H1 (cell line): ENCODE measurements around the gene G2E3. TPM values are rescaled to one million over a fixed set of nuclear protein-coding genes. Genes with fewer than 3 reads are reported as not detected.

Source experiments
- CEBPB ChIP-seq: IDR thresholded peaks from 2 replicates; pipeline ENCODE4 v1.6.1; 2012; ENCODE audit warnings: low read depth, low read length
- CHD7 ChIP-seq: fragments of 300-600 bp; sonication (generic); IDR thresholded peaks from 2 replicates; pipeline ENCODE4 v1.7.1; 2012; ENCODE audit warnings: low read length, moderate library complexity, mild to moderate bottlenecking, inconsistent platforms; ENCODE audit not compliant: insufficient replicate concordance
- CREB1 ChIP-seq: IDR thresholded peaks from 2 replicates; pipeline ENCODE4 v1.6.1; 2012; ENCODE audit warnings: inconsistent platforms
- CTBP2 ChIP-seq: IDR thresholded peaks from 2 replicates; pipeline ENCODE4 v1.7.0; 2011; ENCODE audit warnings: borderline replicate concordance, mild to moderate bottlenecking, moderate library complexity, mixed read lengths, low read length; ENCODE audit not compliant: insufficient read depth, insufficient read length
- GTF2F1 ChIP-seq: IDR thresholded peaks from 2 replicates; pipeline ENCODE4 v1.6.1; 2012; ENCODE audit warnings: low read depth, low read length, improper control_type of control experiment, borderline replicate concordance
- PHF8 ChIP-seq: fragments of 200-600 bp; sonication (generic); conservative IDR thresholded peaks from 2 replicates; pipeline ENCODE4 v1.7.1; 2012; ENCODE audit warnings: low read depth, mild to moderate bottlenecking, inconsistent platforms, low read length, moderate library complexity
- RXRA ChIP-seq: IDR thresholded peaks from 2 replicates; pipeline ENCODE4 v1.6.1; 2011; ENCODE audit warnings: low read depth, mild to moderate bottlenecking, low read length, moderate library complexity; ENCODE audit not compliant: insufficient read depth
- SAP30 ChIP-seq: fragments of 300-600 bp; sonication (generic); IDR thresholded peaks from 2 replicates; pipeline ENCODE4 v1.7.1; 2012; ENCODE audit warnings: low read length, moderate library complexity, mild to moderate bottlenecking, inconsistent platforms; ENCODE audit not compliant: insufficient read depth, insufficient replicate concordance
- TAF7 ChIP-seq: optimal IDR thresholded peaks from 2 replicates; pipeline ENCODE3; 2011; ENCODE audit warnings: low read depth, mild to moderate bottlenecking, inconsistent platforms, low read length, moderate library complexity, borderline replicate concordance
- TCF12 ChIP-seq: IDR thresholded peaks from 2 replicates; pipeline ENCODE4 v1.6.1; 2011; ENCODE audit warnings: low read depth, mild to moderate bottlenecking, low read length
- TEAD4 ChIP-seq: IDR thresholded peaks from 2 replicates; pipeline ENCODE4 v1.6.1; 2012; ENCODE audit warnings: low read depth, low read length, inconsistent platforms, mixed read lengths
- polyA plus RNA-seq, 7 experiments: library from polyadenylated mRNA; depleted of rRNA in 3 of 7; stranded (reverse) in 5 of 7; unstranded in 2 of 7; fragments of >200 nt in 5 of 7; fragments of 200-250 nt in 2 of 7; gene quantifications; 1 replicate in 5 of 7; 2 replicates in 1 of 7; 4 replicates in 1 of 7; pipeline versions ENCODE4 v1.2.1 to v1.2.3, GENCODE V29; 2011 to 2013; ENCODE audit warnings: missing spikeins in 2 of 7, mixed read lengths in 2 of 7
- total RNA-seq: library from RNA; stranded (reverse); fragmentation: NEBNext Ultra II Directional; extraction: Animal tissue kit (Norgen Biotek cat#: 25700); gene quantifications from 2 replicates; pipeline ENCODE4 v1.2.1, GENCODE V29; 2021

The G2E3 gene
- total and polyA plus RNA-seq, 2 of the 8 experiments (the other 6 are each of a cell fraction or from before 2014, with no cell fraction given): 9.2 to 72.0 TPM

DNA sequence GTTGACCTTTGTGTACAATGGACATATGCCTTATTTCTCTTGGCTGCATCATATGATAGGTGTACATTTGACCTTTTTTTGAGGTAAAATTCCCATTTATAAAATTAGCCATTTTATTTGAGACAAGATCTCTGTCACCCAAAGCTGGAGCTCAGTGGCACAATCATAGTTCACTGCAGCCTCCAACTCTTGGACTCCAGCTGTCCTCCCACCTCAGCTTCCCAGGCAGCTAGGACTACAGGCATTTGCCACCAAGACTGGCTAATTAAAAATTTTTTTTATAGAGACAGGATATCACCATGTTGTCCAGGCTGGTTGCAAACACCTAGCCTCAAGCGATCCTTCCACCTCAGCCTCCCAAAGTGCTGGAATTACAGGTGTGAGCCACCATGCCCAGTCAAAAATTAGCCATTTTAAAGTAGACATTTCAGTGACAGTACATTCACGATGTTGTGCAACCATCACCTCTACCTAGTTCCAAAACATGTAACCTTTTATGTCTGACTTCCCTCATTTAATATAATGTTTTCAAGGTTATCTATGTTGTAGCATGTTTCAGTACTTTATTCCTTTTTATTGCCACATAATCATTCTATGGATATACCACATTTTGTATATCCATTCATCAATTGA is 5.4 kb downstream of the G2E3 start (continued):
- TF ChIP-seq CHD7: no peak
- TF ChIP-seq TCF12: no peak
- no peak for TF ChIP-seq CEBPB
- TF ChIP-seq RXRA: no peak
- no peak for TF ChIP-seq CREB1
- TF ChIP-seq PHF8: no peak
- no peak for TF ChIP-seq SAP30
- no peak for TF ChIP-seq CTBP2
- TF ChIP-seq TEAD4: no peak
- TF ChIP-seq GTF2F1: no peak
- TF ChIP-seq TAF7: no peak
